ENCODE measurements around the gene FAM168A. TPM values are rescaled to one million over a fixed set of nuclear protein-coding genes. Genes with fewer than 3 reads are reported as not detected.

FAM168A gene
- total RNA-seq, 2 experiments from 2014 or later = 10.1 to 23.7 TPM

DNA sequence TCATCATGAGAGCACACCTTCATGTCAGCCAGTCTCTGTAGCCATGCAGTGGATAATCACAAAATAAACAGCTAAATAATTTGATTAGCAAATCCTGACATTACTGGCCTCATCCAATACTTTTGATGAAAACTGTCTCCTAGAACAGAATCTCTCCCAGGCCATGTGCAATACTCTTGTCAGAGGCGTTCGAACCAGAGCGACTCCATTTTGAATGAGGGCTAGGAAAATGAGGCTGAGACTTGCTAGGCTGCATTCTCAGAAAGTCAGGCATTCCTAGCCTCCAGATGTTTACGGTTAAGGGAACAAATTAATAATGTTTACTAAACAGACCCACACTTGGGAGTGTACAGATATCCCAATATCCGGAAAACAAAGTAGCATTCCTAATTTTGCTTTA is 69.9 kb downstream of the FAM168A start:
- DNase-seq (ENCODE audit: low spot score) = no peak
- BruUV-seq (replicated peaks) = no TSS peak
- no peak overlapping the region for H3K4me2 ChIP-seq (ENCODE audit: low read length)
- H3K36me3 ChIP-seq (ENCODE audit: insufficient read depth, low read length) = no peaks in the 10 kb centered on the region
- peaks cover 6% of the 10 kb centered on the region; the same call in 1 of the 2 replicates for H4K20me1 ChIP-seq (ENCODE audit: insufficient read depth, low read length)
- CTCF ChIA-PET (ENCODE audit: unreplicated experiment) = no interaction called here
- H2AFZ ChIP-seq (ENCODE audit: low read length) = no peak overlapping the region
- POLR2A ChIA-PET = interaction anchor here (0.6 to 0.8 kb wide), 2 partner anchors 71 to 103 kb away, joined by 3 to 5 read pairs; no protein-coding TSS in a partner anchor
- no peak overlapping the region for H3K4me3 ChIP-seq (ENCODE audit: low read depth, low read length, poor library complexity, severe bottlenecking)
- TF ChIP-seq CTCF (conservative IDR thresholded peaks at IDR 0.05; ENCODE audit: low read length) (no peak), EZH2phosphoT487 (IDR thresholded peaks at IDR 0.05; ENCODE audit: borderline replicate concordance, low read depth, low read length) (no peak)
- H3K27ac ChIP-seq (ENCODE audit: low read depth, low read length, poor library complexity, severe bottlenecking) = no peak overlapping the region
- H3K9me3 ChIP-seq (ENCODE audit: low read length) = no peaks in the 10 kb centered on the region
- intact Hi-C loops (cut with micrococcal nuclease; ENCODE audit: unreplicated experiment) = no loop called here
- H3K4me1 ChIP-seq (ENCODE audit: insufficient read depth, low read length, poor library complexity, severe bottlenecking) = no peaks in the 10 kb centered on the region
- H3K79me2 ChIP-seq (ENCODE audit: insufficient read depth, low read depth, low read length) = no peaks in the 10 kb centered on the region
- H3K9me2 ChIP-seq (ENCODE audit: insufficient read depth, low read length) = no peaks in the 10 kb centered on the region

DNA sequence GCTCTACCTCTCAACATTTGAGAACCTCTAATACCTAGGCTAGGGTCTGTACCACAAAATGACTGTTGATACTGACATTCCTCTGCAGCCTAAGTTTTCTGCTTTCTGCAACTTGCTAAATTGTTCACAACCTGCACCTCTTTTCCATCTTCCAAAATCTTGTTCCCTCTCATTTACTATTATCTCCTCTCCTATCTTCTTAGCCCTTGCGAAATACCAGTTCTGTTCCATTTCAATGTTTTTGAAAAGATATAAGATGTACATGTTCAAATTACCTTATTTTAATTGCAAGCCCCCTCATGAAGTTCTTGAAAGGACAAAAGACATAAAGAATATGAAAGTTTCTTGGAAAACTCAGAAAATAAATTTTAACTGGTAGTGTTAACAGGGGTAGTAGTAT is 72.3 kb downstream of the FAM168A start:
- H3K79me2 ChIP-seq (ENCODE audit: insufficient read depth, low read depth, low read length) = no peaks in the 10 kb centered on the region
- no peaks in the 10 kb centered on the region for H4K20me1 ChIP-seq (ENCODE audit: insufficient read depth, low read length)
- H3K4me2 ChIP-seq (ENCODE audit: low read length) = no peak overlapping the region
- CTCF ChIA-PET (ENCODE audit: unreplicated experiment) = no interaction called here
- no peak overlapping the region for H2AFZ ChIP-seq (ENCODE audit: low read length)
- no peaks in the 10 kb centered on the region for H3K36me3 ChIP-seq (ENCODE audit: insufficient read depth, low read length)
- no peak overlapping the region for H3K4me3 ChIP-seq (ENCODE audit: low read depth, low read length, poor library complexity, severe bottlenecking)
- intact Hi-C loops (cut with micrococcal nuclease; ENCODE audit: unreplicated experiment) = no loop called here
- H3K4me1 ChIP-seq (ENCODE audit: insufficient read depth, low read length, poor library complexity, severe bottlenecking) = peaks cover 9% of the 10 kb centered on the region
- no peaks in the 10 kb centered on the region for H3K9me2 ChIP-seq (ENCODE audit: insufficient read depth, low read length)
- no peak overlapping the region for H3K27ac ChIP-seq (ENCODE audit: low read depth, low read length, poor library complexity, severe bottlenecking)
- POLR2A ChIA-PET = no interaction called here
- TF ChIP-seq CTCF (conservative IDR thresholded peaks at IDR 0.05; ENCODE audit: low read length) (no peak), EZH2phosphoT487 (IDR thresholded peaks at IDR 0.05; ENCODE audit: borderline replicate concordance, low read depth, low read length) (no peak)
- BruUV-seq (replicated peaks) = no TSS peak
- no peaks in the 10 kb centered on the region for H3K9me3 ChIP-seq (ENCODE audit: low read length)
- no peak for DNase-seq (ENCODE audit: low spot score)

DNA sequence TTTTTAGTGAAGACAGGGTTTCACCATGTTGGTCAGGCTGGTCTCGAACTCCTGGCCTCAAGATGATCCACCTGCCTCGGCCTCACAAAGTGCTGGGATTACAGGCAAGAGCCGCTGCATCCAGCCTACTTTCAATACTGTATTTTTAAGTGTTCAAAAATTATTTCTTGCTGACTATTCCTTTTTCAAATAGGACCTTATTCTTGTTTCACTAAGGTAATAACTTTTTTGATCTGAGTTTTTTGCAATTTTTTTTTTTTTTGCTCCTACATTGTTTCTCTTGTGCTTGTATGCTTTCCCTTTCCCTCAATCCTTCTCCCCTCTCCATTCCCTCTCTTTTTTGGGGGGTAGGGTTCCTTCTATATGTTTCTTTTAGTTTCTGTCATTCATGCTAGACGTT is 73.1 kb downstream of the FAM168A start:
- no peak overlapping the region for H3K27ac ChIP-seq (ENCODE audit: low read depth, low read length, poor library complexity, severe bottlenecking)
- no peak overlapping the region for H3K4me3 ChIP-seq (ENCODE audit: low read depth, low read length, poor library complexity, severe bottlenecking)
- DNase-seq (ENCODE audit: low spot score) = no peak
- H3K9me3 ChIP-seq (ENCODE audit: low read length) = no peaks in the 10 kb centered on the region
- no peak overlapping the region for H2AFZ ChIP-seq (ENCODE audit: low read length)
- H3K9me2 ChIP-seq (ENCODE audit: insufficient read depth, low read length) = no peaks in the 10 kb centered on the region
- TF ChIP-seq CTCF (conservative IDR thresholded peaks at IDR 0.05; ENCODE audit: low read length) (no peak), EZH2phosphoT487 (IDR thresholded peaks at IDR 0.05; ENCODE audit: borderline replicate concordance, low read depth, low read length) (no peak)
- intact Hi-C loops (cut with micrococcal nuclease; ENCODE audit: unreplicated experiment) = no loop called here
- no peaks in the 10 kb centered on the region for H3K79me2 ChIP-seq (ENCODE audit: insufficient read depth, low read depth, low read length)
- no peaks in the 10 kb centered on the region for H3K36me3 ChIP-seq (ENCODE audit: insufficient read depth, low read length)
- H3K4me1 ChIP-seq (ENCODE audit: insufficient read depth, low read length, poor library complexity, severe bottlenecking) = peaks cover 14% of the 10 kb centered on the region
- no peaks in the 10 kb centered on the region for H4K20me1 ChIP-seq (ENCODE audit: insufficient read depth, low read length)
- ChIA-PET CTCF (ENCODE audit: unreplicated experiment) (no interaction called here), POLR2A (no interaction called here)
- BruUV-seq (replicated peaks) = no TSS peak
- no peak overlapping the region for H3K4me2 ChIP-seq (ENCODE audit: low read length)
